ENCODE data around the gene CFAP61. TPM values are rescaled to one million over a fixed set of nuclear protein-coding genes. Genes with fewer than 3 reads are reported as not detected.
"Not testable (repeated sequence)": the region's sequence is repeated elsewhere in the genome, so short reads cannot be mapped to it uniquely, and the experiment has no call there.

Gene CFAP61
- total RNA-seq, 3 donors from 2014 or later = 0.33 to 2.4 (median 0.59) TPM

- H3K9me3 ChIP-seq = no peaks in the 10 kb centered on the region
- no peaks in the 10 kb centered on the region for H3K27me3 ChIP-seq
- no peak for TF ChIP-seq CTCF (IDR thresholded peaks at IDR 0.05)
- no peak for TF ChIP-seq POLR2AphosphoS5 (IDR thresholded peaks at IDR 0.05)
- TF ChIP-seq POLR2A (IDR thresholded peaks at IDR 0.05) = no peak
- intact Hi-C loops (cut with DNase I; ENCODE audit: low total_unique reads) = no loop called here
- DNase-seq (ENCODE audit: low spot score in 2 of 2) = no peak
- no peaks in the 10 kb centered on the region for H3K4me1 ChIP-seq
- H3K36me3 ChIP-seq = no peaks in the 10 kb centered on the region
- H3K27ac ChIP-seq = no peak overlapping the region
- no peak overlapping the region for H3K4me3 ChIP-seq
Measured at GRCh38 chr20:20214757-20215275, 162.5 kb downstream of the CFAP61 start.

- DNase-seq (ENCODE audit: low spot score in 2 of 2) = no peak
Measured at GRCh38 chr20:20215976-20216727, 163.8 kb downstream of the CFAP61 start.

GRCh38 chr20:20216941-20217340 lies 164.6 kb downstream of the CFAP61 start:
- intact Hi-C loops (cut with DNase I; ENCODE audit: low total_unique reads) = no loop called here
- no peak overlapping the region for H3K27ac ChIP-seq
- no peaks in the 10 kb centered on the region for H3K36me3 ChIP-seq
- no peaks in the 10 kb centered on the region for H3K27me3 ChIP-seq
- TF ChIP-seq CTCF (IDR thresholded peaks at IDR 0.05) (no peak), POLR2A (IDR thresholded peaks at IDR 0.05) (no peak), POLR2AphosphoS5 (IDR thresholded peaks at IDR 0.05) (no peak)
- no peak overlapping the region for H3K4me3 ChIP-seq
- no peaks in the 10 kb centered on the region for H3K9me3 ChIP-seq
- no peaks in the 10 kb centered on the region for H3K4me1 ChIP-seq
- no peak for DNase-seq (ENCODE audit: low spot score in 2 of 2)

More at GRCh38 chr20:20215976-20216727, 163.8 kb downstream of the CFAP61 start:
- Histone ChIP-seq H3K4me3 (no peak overlapping the region), H3K36me3 (no peaks in the 10 kb centered on the region), H3K9me3 (no peaks in the 10 kb centered on the region), H3K27me3 (no peaks in the 10 kb centered on the region), H3K4me1 (no peaks in the 10 kb centered on the region), H3K27ac (no peak overlapping the region)
- intact Hi-C loops (cut with DNase I; ENCODE audit: low total_unique reads) = no loop called here
- no peak for TF ChIP-seq CTCF (IDR thresholded peaks at IDR 0.05)
- TF ChIP-seq POLR2A (IDR thresholded peaks at IDR 0.05) = no peak
- no peak for TF ChIP-seq POLR2AphosphoS5 (IDR thresholded peaks at IDR 0.05)

- Histone ChIP-seq H3K9me3 (no peaks in the 10 kb centered on the region), H3K27me3 (no peaks in the 10 kb centered on the region), H3K27ac (no peak overlapping the region), H3K4me3 (no peak overlapping the region), H3K36me3 (no peaks in the 10 kb centered on the region), H3K4me1 (no peaks in the 10 kb centered on the region)
- TF ChIP-seq CTCF (IDR thresholded peaks at IDR 0.05) (no peak), POLR2A (IDR thresholded peaks at IDR 0.05) (no peak), POLR2AphosphoS5 (IDR thresholded peaks at IDR 0.05) (no peak)
- DNase-seq (ENCODE audit: low spot score in 2 of 2) = no peak
- intact Hi-C loops (cut with DNase I; ENCODE audit: low total_unique reads) = no loop called here
Measured at GRCh38 chr20:20217621-20218020, 165.3 kb downstream of the CFAP61 start.

GRCh38 chr20:20218106-20218505 lies 165.8 kb downstream of the CFAP61 start:
- intact Hi-C loops (cut with DNase I; ENCODE audit: low total_unique reads); H3K27me3 ChIP-seq; H3K4me3 ChIP-seq; H3K36me3 ChIP-seq; DNase-seq (ENCODE audit: low spot score in 2 of 2); H3K9me3 ChIP-seq; H3K27ac ChIP-seq; H3K4me1 ChIP-seq: not testable (repeated sequence)

Measured in breast epithelium (tissue), 4 donors.